OCI-LY7 (cell line): ENCODE results near the gene TMPRSS9.
"Not testable (repeated sequence)": the region's sequence is repeated elsewhere in the genome, so short reads cannot be mapped to it uniquely, and the experiment has no call there.

Source experiments
- EZH2phosphoT487 ChIP-seq: fragments of 200-600 bp; sonication (generic); IDR thresholded peaks from 2 replicates; pipeline ENCODE4 v1.6.1; 2018; ENCODE audit warnings: low read depth, borderline replicate concordance, mild to moderate bottlenecking, mixed run types, antibody characterized with exemption, low read length, moderate library complexity, mixed read lengths
- TF ChIP-seq, protein P1 (sequence below): fragments of 200-600 bp; sonication (generic); conservative IDR thresholded peaks from 2 replicates; pipeline ENCODE4 v1.5.1; 2014; ENCODE audit warnings: mild to moderate bottlenecking, antibody characterized with exemption, low read length, moderate library complexity, mixed read lengths

DNA sequence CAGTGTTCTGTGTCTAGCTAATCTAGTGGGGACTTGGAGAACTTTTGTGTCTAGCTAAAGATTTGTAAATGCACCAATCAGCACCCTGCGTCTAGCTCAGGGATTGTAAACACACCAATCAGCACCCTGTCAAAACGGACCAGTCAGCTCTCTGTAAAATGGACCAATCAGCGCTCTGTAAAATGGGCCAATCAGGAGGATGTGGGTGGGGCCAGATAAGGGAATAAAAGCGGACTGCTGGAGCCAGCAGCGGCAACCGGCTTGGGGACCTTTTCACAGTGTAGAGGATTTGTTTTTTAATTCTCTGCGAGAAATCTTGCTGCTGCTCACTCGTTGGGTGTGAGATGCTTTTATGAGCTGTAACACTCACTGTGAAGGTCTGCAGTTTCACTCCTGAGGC lies 32.8 kb downstream of the TMPRSS9 start:
- TF ChIP-seq, protein P1, sequence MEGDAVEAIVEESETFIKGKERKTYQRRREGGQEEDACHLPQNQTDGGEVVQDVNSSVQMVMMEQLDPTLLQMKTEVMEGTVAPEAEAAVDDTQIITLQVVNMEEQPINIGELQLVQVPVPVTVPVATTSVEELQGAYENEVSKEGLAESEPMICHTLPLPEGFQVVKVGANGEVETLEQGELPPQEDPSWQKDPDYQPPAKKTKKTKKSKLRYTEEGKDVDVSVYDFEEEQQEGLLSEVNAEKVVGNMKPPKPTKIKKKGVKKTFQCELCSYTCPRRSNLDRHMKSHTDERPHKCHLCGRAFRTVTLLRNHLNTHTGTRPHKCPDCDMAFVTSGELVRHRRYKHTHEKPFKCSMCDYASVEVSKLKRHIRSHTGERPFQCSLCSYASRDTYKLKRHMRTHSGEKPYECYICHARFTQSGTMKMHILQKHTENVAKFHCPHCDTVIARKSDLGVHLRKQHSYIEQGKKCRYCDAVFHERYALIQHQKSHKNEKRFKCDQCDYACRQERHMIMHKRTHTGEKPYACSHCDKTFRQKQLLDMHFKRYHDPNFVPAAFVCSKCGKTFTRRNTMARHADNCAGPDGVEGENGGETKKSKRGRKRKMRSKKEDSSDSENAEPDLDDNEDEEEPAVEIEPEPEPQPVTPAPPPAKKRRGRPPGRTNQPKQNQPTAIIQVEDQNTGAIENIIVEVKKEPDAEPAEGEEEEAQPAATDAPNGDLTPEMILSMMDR: not testable (repeated sequence)
- TF ChIP-seq EZH2phosphoT487: not testable (repeated sequence)
